Right ventricle myocardium superior (tissue), 1 donor: Measurements from ENCODE around the gene IGFBP2. TPM values are rescaled to one million over a fixed set of nuclear protein-coding genes. Genes with fewer than 3 reads are reported as not detected.

Source experiments
- total RNA-seq: library from RNA; stranded (reverse); fragmentation: NEBNext Ultra II Directional; extraction: Animal tissue kit (Norgen Biotek cat#: 25700); gene quantifications from one replicate; pipeline ENCODE4 v1.2.1, GENCODE V29; 2021
- donor health status: DM: no; HTN: yes; CAD: no; lungs with severe emphysema.

The IGFBP2 gene
- total RNA-seq, 1 donor from 2014 or later = 51.1 TPM

Other genes starting within 250 kb of the IGFBP2 start
- gene SMARCAL1, start 220.9 kb upstream of the IGFBP2 start, total RNA-seq = 7.9 TPM
- 1,979 TPM for gene RPL37A, start 134.6 kb upstream of the IGFBP2 start, total RNA-seq
- gene IGFBP5, start 62.1 kb downstream of the IGFBP2 start, total RNA-seq = 134 TPM
- gene TNP1, start 226.6 kb downstream of the IGFBP2 start, total RNA-seq = not detected